HG02870 (cell line): ENCODE results near the gene ARL2BP.

ENCODE experiments used
- ATAC-seq: cut with Tn5 transposase; IDR thresholded peaks from one replicate; pipeline ENCODE4 v1.9.1; 2021; ENCODE audit warnings: mild to moderate bottlenecking, moderate library complexity; ENCODE audit not compliant: unreplicated experiment

ARL2BP gene

DNA sequence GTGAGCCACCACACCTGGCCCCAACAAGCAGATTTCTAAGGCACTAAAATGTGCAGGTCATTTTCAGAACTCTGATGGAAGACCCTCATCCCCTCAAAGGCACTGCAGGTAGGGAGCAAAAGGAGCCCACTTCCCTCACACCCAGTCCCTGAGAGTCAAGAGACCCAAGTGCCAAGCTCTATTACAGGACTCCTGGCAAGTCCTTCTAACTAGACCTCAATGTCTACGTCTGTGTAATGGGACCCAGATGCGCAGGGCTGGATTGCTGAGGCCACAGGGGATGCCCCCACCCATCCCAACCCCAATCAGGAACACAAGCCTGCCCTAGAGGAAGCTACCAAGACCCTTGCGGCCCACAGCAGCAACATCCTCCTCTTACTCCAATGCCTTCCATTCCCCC, 36.7 kb downstream of the ARL2BP start:
- ATAC-seq = no peak

DNA sequence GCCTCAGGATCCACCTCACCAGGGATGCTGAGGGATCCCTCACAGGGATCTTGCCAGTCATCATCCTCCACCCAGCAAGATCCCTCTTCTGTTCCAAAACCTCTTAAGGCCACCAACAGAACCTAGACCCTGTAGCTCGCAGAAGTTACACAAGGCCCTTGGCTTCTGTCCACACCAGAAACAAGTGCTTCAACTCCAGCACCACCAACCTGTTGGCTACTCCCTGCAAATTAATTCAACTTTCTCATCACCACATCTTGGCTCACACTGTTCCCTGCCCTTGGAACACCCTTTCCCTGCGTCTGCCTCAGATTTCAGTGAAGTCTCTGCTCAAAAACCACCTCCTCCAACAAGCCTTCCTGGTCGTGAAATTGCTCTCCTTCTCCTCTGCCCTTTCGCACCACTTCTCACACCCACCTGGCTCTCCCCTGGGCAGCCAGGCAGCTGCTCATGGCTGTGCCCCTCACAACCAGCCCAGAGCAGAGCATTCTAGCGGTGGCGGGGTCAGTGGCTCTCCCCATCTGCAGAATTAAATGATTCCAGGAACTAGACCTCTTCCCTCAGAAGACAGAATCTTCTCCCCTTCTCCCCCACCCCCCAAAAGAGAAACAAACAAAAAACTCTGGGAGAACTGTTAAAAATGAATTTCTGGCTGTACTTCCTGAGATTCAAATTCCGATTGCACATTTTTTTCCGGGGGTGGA, 37.6 kb downstream of the ARL2BP start:
- ATAC-seq = no peak

DNA sequence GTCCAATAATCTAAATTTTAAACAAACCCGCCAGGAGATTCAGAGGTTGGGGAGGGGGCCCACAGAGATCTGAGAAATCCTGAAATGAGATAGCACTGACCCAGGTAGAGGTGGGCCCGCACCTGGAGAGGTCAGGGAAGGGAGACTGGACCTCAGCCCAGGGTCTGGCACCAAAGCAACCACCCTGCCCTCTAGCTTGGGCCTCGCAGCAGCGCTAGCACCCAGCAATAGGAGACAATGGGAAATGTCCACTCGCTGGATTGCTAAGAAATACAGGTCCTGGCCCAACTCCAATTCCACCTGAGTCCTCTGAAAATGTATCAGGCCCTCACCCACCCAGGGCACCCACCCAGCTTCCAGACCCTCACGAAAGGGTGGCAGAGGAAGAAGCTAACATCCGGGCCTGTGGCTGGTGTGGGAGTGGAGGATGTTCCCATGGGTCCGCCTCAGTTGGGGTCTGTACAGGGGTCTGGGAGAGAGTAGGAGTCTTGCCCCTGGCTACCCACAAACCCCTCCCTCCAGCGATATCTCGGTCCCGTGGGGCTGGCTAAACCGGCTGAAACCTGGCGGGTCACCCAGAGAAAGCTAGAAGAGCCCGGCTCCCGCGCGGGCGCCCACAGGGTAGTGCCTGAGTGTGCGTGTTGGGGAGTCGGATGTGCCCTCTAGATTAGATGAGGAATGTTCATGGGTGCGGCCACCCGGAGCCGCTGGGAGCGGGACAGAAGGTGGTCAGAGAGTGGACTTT, 38.3 kb downstream of the ARL2BP start:
- ATAC-seq = no peak

DNA sequence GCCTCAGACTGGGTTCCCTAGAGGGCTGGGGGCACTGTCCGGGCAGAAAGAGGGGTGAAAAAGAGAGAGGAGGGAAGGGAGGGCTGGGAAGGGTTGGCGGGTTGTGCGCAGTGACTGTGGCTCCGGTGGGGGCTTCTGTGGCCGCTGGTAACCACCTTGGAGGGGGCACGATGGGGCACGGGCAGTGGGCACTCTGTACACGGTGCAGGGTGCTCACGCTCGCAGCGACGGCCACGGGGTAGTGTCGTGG, 38.8 kb downstream of the ARL2BP start:
- ATAC-seq = no peak

DNA sequence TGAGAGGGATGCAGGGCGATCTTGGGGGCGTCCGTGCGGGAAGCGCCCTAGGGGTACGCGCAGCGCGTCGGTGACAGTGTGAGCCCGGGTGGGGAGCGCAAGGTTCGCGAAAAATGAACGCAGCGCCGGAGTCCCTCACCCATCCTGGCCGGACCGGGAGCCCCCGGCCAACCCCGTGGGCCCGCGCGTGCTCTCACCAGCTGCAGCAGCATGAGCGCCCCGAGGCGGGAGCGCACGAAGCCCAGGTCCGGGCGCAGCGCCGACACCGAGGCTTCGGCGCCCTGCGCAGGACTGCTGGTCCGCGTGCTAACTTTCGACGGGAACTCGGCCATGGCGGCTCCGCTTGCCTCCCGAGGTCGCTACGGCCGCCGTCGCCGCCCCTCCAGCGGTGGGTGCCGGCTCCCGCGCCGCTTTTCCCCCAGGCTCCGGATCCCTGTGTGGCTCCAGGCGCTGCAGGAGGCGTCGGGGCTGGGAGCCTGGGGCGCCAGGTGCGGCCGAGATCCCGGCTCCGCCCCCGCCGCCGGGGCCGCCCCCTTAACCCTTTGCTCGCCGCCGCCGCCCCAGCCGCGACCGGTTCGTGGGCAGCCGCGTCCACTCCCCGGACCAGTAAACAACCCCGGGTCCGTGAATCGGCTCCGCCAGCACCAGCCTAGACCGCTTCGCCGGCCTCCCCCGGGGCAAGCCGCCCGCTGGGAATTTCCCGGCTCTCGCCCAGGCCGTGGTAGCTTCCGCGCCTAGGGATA, 39.3 kb downstream of the ARL2BP start, which contains the start of gene PLLP:
TSS of gene PLLP (minus strand) at position 464 of the 743 bp plus-strand sequence. CDS start at position 332, 132 bp downstream.
- ATAC-seq = no peak

DNA sequence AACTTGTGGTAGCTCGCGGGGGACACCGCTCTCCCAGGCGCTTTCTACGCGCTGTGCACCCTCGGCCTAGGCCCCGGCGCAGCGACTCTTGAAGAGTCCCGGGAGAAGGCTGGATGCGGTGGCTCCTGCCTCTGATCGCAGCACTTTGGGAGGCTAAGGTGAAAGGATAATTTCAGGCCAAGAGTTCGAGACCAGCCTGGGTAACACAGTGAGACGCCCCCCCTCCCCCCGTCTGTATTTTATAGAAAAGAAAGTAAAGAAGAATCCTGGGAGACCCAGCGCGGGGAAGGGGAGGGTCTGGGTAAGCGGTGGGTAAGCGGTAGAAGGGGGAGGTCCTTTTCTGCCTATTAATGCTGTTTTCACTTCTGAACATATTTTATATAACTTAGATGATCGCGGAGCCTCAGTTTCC, 39.9 kb downstream of the ARL2BP start:
- no peak for ATAC-seq

DNA sequence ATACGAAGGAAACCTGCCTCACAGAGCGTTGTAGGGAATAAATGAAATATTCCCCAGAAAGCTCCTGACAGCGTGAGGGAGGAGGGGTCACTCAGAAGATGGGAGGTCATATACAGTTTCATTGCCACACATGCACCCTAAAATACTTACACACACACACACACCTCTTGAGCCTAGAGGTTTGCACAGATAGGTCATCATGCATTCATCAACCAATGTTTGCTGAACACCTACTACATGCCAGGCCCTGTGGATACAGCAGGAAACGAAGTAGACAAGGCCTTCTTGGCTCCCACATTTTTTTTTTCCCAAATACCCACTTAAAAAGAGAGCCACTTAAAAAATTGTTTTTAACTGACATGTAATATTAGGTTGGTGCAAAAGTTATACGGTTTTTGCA, 40.3 kb downstream of the ARL2BP start:
- no peak for ATAC-seq

DNA sequence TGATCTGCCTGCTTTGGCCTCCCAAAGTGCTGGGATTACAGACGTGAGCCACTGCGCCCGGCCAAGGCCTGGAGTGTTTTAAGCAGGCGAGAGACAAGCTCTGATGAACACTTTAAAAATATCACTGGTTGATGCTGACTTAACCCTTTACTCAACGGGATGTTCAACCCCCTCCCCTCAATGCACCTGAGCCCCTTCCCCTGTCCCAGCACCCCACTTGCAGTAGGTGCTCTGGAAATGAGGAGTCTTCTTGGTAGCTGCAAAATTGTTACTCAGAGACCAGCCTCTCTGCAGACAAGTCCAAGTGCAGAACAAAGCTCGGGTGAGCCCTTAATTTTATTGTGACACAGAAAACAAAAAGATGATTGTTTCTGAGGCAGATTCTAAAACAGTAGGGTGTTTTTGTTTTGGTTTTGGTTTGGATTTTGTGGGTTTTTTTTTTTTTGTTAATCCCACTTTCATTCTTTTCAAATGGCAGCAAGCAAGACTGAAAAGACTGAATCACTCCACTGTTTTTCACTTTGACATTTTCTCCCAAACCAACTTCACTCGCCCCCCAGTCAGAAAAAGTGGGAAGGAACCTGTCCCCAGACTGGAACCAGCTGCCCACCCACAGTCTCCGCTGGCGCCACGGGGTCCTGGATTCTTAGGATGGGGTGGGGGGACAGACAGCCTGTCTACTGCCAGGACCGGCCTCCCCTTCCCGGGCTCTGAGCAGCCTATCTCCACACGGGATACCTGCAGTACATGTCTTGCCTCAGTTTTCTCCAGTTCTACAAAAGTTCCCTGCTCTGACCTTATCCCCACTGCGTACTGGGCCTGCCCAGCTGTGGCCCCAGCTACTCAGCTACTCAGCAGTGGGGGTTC, 44.6 kb downstream of the ARL2BP start:
- no peak for ATAC-seq

DNA sequence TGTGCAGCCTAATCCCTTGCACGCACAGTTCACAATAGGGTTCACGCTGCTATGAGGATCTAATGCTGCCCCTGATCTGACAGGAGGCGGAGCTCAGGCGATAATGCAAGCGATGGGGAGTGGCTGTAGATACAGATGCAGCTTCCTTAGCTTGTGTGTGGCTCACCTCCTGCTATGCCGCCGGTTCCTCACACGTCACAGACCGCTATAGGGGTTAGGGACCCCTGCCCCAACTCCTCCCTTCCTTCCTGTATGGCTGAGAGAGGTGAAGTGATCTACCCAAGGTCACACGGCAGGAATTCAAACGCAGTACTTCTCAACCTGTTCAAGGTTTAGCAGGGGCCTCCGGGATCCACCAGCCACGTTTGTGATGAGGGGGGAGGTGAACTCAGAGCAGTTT, 52.8 kb downstream of the ARL2BP start:
- ATAC-seq = no peak

DNA sequence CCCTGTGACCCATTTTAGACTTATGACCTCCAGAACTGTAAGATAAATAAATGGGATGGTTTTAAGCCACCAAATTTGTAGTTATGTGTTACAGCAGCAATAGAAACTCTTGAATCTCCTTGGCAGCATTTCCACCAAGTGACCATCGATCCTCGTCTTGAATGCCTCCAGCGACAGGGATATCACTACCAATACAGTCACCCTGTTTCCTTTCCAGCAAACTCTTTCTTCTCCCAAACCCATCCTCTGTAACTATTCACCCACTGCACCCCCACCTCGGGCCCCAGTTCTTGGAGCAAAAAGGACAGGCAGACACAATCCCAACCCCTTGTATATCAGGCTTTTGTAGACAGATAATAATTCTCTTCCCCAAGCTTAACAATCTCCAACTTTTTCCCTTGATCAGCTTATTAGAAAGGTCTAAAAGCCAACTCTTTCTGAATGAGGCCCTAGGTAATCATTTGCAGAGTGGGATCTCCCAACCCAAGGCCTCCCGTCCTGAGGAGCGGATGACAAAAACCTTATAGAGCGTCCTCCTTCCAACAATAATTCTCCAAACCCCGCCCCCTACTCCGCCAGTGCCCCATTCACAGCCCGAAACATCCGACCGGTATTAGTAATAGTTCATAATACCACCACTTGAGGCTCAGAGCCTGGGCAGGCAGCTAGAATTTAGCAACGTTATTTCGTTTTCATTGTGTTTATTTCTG, 54.1 kb downstream of the ARL2BP start:
- peak; percentile 13 for ATAC-seq

DNA sequence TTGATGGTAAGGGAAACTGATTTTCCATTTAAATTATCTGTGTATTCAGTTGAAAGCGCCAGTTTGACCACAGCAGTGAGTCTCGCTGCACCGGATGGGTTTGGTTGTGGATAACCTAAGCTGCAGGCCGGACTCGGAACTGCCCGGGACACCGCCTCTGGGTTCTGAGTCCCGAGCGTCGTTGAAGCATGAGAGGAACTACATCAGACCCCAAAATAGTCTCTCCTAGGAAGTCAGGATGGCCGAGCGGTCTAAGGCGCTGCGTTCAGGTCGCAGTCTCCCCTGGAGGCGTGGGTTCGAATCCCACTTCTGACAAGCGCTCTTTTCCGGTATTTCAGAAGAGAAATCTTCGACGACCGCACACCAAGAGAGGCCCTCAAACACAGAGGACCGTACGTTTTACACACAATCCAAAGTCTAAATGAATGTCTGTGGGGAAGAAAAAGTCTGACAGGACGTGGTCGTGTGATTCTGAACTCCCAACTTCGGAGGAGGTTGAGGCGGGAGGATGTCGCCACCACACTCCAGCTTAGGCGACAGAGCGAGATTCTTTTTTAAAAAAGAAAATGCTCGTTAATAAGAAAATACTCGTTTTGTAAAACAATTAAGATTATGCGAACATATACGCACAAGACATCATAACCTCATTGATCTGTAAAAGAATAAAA, 54.8 kb downstream of the ARL2BP start:
- ATAC-seq = peak; percentile 50

DNA sequence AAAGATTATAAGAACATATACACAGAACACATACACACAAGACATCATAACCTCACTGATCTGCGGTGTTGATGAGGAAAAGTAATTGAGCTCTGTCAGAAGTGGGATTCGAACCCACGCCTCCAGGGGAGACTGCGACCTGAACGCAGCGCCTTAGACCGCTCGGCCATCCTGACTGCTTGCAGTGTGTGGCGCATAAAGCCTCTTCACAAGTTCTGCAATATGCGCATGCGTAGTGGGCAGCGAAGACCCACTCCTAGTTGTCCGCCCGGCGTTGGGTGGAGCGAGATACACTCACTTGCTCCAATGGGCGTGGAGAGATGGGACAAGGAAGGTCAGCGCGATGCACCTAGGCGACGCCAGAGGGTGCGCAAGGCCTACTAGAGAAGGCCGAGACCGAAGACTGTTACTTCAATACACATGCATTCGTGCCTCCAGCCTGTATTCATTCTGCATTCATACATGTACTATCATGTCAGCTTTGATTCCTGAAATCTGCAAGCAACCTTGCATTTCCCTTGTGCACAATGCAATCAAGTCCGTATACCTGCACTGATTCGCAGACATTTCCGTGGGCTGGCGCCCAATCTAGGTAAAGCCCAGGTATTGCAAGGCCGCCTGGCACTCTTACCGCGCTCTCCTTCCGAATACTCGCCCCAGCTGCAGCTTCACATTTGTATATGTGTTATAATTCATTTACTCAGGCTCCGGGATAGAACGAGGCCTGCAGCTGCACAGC, 55.5 kb downstream of the ARL2BP start:
- peak; percentile 75 for ATAC-seq

DNA sequence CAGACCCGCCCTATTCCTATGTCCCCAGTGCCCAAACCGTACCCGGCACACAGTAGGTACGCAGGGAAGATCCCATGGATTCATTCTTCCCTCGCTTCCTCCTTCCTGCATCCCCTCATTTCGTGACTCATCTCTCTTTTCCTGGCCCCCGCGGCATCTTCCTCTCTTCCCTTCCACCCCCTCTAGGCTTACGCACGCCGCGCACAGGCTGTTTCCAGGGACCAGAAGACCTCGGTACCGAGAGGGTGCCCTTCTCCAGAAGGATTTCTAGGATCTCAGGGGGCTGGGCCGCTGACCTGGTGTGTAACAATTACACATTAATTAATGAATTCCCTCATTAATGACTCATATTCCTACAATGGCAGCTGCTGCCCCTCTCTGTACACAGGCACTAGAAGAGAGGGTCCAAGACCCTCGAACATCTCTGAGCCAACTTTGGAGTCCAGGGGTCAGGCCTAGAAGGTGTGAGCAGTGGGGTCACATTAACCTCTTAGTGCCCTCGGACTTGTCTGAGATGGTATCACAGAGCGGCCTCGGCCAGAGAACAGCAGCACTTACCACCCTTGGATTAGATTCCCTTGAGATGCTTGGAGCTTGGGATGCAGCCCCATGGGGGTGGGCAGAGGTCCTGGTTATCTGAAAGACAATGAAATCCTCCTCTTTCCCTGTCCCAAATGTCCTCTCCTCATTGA, 56.2 kb downstream of the ARL2BP start:
- no peak for ATAC-seq
